Stimulated activated CD4-positive, alpha-beta T cell treated with anti-CD3 and anti-CD28 coated beads, Interleukin-4, amount 100 ng/mL, for 1 hour (primary cell): ENCODE results near the gene STAT5B.
"Not testable (repeated sequence)": the region's sequence is repeated elsewhere in the genome, so short reads cannot be mapped to it uniquely, and the experiment has no call there.

Experiments
- DNase-seq: peaks from one replicate; pipeline ENCODE4 v3.0.0-alpha.2; 2020

Gene STAT5B

GRCh38 chr17:42230225-42230624, 46.0 kb downstream of the STAT5B start:
- DNase-seq: no peak

GRCh38 chr17:42227849-42228700, 48.1 kb downstream of the STAT5B start:
- no peak for DNase-seq

GRCh38 chr17:42225646-42226045, 50.5 kb downstream of the STAT5B start:
- no peak for DNase-seq

GRCh38 chr17:42224651-42225050, 51.5 kb downstream of the STAT5B start:
- no peak for DNase-seq

DNA sequence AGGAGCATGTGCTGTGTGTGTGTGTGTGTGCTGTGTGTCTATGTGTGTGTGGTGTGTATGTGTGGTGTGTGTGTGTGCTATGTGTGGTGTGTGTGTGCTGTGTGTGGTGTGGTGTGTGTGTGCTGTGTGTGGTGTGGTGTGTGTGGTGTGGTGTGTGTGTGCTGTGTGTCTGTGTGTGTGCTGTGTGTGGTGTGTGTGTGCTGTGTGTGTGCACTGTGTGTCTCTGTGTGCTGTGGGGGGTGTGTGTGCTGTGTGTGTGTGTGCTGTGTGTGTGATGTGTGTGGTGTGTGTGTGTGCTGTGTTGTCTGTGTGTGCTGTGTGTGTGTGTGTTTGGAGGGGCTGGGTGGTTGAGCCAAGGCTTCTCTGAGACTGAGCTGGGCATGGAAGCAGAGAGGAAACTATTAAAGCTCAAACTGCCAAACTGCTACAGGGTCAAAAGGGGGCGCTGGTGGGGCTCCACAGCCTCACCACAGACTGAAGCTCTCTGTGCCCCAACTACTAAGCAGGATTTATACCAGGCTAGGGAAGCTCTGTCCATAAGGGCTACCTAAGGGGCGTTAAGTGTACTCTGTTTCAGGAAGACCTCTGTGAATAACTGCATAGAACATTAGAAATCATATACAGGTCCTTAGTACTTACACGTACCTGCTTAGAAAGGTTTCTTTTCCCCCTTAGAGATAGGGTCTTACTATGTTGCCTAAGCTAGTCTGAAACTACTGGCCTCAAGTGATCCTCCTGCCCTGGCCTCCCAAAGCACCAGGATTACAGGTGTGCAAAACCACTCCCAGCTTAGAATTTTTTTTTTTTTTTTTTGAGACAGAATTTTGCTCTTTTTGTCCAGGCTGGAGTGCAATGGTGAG, 54.1 kb downstream of the STAT5B start:
- peak; percentile 62 for DNase-seq

DNA sequence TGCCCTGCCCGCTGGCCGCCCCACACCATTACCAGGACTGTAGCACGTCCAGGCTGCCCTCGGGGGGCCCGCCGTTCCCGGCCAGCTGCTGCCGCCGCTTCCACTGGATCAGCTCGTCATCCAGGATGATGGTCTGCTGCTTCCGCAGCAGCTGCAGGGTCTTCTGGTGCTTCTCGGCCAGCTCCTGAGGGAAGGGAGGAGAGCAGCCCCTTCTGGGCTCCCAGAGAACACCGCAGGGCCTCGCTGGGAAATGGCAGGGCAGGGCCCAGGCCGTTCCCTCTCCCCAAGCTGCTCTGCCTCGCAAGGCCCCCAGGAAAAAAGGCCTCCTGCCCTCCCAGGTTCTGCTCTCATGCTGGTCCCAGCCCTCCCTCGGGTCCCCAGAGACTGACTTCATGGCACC, 56.9 kb downstream of the STAT5B start:
- not testable (repeated sequence) for DNase-seq

GRCh38 chr17:42214156-42214555, 62.0 kb downstream of the STAT5B start:
- DNase-seq: no peak

GRCh38 chr17:42212382-42212781, 63.8 kb downstream of the STAT5B start:
- no peak for DNase-seq

GRCh38 chr17:42211921-42212341, 64.3 kb downstream of the STAT5B start:
- not testable (repeated sequence) for DNase-seq

- DNase-seq: no peak
Observed at GRCh38 chr17:42210046-42210445, 66.1 kb downstream of the STAT5B start.

DNA sequence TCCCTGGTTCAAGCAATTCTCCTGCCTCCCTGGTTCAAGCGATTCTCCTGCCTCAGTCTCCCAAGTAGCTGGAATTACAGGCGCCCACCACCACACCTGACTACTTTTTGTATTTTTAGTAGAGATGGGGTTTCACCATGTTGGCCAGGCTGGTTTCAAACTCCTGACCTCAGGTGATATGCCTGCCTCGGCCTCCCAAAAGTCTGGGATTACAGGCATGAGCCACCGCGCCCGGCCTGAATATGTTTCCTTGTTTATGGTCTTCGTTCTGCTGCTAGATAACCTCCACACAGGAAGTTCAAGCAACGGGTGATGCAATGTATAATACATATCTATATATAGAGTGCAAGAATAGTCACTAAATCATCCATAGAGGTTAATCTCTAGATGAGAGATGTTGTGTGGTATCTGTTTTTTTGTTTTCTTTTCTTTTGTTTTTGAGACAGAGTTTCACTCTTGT, 70.0 kb downstream of the STAT5B start:
- not testable (repeated sequence) for DNase-seq

DNA sequence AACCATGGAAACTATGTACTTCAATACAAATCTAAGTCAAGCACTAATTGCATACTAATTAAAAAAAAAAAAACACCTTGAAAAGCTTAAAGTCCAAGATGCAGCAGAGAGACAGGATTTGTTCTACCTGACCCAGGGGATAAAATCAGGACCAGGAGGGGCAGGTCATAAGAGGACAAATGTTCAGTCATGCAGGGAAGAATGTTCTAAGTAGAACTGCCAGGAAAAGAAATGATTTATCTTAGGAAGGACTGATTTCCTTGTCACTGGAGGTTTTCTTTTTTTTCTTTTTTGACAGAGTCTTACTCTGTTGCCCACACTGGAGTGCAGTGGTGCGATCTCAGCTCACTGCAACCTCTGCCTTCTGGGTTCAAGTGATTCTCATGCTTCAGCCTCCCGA, 72.8 kb downstream of the STAT5B start:
- DNase-seq: no peak

DNA sequence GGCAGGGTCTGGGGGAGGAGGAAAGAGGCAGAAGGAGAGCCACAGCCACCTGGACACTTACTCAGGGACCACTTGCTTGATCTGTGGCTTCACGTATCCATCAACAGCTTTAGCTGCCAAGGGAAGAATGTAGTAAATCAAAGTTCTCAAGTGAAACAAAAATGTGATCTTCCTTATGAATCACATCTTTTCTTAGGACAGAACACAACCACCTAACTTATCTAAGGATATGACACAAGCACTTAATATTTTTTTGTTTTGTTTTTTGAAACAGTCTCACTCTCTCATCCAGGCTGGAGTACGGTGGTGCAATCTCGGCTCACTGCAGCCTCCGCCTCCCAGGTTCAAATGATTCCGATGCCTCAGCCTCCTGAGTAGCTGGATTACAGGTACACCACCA, 73.5 kb downstream of the STAT5B start:
- no peak for DNase-seq

GRCh38 chr17:42202159-42202558, 74.0 kb downstream of the STAT5B start:
- DNase-seq: no peak

GRCh38 chr17:42201458-42201772, 74.8 kb downstream of the STAT5B start:
- DNase-seq: no peak

- no peak for DNase-seq
Observed at GRCh38 chr17:42200706-42201457, 75.3 kb downstream of the STAT5B start.

- DNase-seq: no peak
Observed at GRCh38 chr17:42199416-42200011, 76.7 kb downstream of the STAT5B start.

DNA sequence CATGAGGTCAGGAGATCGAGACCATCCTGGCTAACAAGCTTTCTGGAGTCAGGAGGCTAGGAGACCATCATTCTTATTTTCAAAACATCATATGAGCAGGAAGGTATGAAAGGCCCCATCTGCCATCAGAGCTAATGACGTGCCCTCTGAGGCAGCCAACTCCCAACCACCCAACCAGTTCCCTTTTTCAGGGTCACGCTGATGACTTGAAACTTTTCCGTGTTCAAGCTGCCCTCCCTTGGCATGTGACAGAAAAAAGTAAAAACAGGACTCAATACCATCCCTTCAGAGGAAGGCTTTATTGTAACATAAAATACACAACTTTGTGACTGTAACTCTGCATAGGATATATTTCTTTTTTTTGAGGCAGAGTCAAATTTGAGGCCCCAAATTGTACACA, 77.3 kb downstream of the STAT5B start:
- no peak for DNase-seq

DNA sequence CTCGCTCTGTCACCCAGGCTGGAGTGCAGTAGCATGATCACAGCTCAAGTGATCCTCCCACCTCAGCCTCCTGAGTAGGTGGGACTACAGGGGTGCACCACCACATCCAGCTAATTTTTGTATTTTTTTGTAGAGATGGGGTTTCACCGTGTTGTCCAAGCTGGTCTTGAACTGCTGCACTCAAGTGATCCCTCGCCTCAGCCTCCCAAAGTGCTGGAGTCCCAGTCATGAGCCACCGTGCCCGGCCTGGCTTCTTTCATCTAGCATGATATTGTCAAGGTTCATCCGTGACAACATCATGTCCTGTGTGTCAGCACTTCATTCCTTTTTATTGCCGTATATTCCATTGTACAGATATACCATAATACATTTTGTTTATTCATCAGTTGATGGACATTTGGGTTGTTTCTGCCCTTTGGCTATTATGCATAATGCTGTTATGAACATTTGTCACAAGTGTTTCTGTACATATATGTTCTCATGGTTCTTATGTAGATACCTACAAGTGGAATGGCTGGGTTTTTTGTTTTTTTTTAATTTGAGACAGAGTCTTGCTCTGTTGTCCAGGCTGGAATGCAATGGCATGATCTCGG, 78.5 kb downstream of the STAT5B start:
- no peak for DNase-seq

DNA sequence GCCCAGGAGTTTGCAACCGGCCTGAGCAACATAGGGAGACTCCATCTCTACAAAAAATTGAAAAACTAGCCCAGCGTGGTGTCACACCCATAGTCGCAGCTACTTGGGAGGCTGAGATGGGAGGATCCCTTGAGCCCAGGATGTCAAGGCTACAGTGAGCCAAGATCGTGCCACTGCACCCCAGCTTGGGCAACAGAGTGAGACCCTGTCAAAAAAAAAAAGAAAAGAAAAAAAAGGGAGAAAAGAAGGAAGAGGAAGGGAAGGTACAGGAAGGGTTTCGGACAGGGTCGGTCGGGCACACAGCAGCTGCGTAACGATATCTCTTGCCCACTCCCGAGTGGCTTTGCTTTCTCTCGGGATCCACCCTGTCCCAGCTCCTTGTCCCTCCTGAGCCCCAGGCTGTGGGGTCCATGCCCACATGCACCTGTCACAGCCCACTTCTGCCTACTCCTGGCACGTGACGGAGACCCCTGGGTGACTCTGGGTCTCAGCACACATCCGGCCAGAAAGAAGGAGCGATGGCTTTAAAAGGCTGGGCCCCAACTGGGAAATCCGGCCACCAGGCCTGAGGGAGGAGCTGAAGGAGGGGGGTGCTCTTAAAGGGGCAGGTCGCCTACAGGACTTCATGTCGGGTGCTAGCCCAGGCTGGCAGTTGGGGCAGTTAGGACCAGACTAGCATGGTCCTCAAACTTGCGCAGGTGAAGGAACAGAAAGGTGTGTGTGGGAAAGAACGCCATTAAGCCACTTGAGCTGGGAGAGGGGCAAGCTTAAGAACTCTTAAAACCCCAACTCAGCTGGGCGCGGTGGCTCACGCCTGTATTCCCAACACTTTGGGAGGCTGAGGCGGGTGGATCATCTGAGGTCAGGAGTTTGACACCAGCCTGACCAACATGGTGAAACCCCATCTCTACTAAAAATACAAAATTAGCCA, 82.0 kb downstream of the STAT5B start, which contains the start of gene GHDC:
TSS of gene GHDC (minus strand) at position 526 of the 931 bp plus-strand sequence. CDS start 913 bp downstream, outside the sequence.
- peak; percentile 75 for DNase-seq
